Ovary (tissue), 9 donors: ENCODE results near the gene PCDHGA1. TPM values are rescaled to one million over a fixed set of nuclear protein-coding genes. Genes with fewer than 3 reads are reported as not detected.

Experiments
- DNase-seq, 5 donors: peaks; one replicate each; pipeline ENCODE4 v3.0.0-alpha.2; 2019 to 2020
- H3K27ac ChIP-seq, 2 donors: fragments of 200-600 bp; one replicate each; pipeline versions ENCODE4 v1.5.1 to v1.8.0; 2019 to 2022
- H3K27me3 ChIP-seq: fragments of 200-600 bp; one replicate; pipeline ENCODE4 v1.8.0; 2022
- H3K36me3 ChIP-seq: fragments of 200-600 bp; sonication (generic); one replicate; pipeline ENCODE4 v1.5.1; 2019
- H3K4me1 ChIP-seq: one replicate; pipeline ENCODE4 v1.8.1; 2013; ENCODE audit warnings: mild to moderate bottlenecking, moderate library complexity; ENCODE audit not compliant: insufficient read depth
- H3K4me3 ChIP-seq: fragments of 200-600 bp; sonication (generic); one replicate; pipeline ENCODE4 v1.5.1; 2017
- H3K9me3 ChIP-seq, 2 donors: fragments of 200-600 bp in 1 of 2; sonication (generic) in 1 of 2; one replicate each; pipeline versions ENCODE4 v1.5.1 to v1.8.1; 2013 to 2019; ENCODE audit warnings: mild to moderate bottlenecking in 1 of 2, moderate library complexity in 1 of 2
- EP300 ChIP-seq: sonication (generic); formaldehyde crosslinking; IDR thresholded peaks from one replicate; pipeline ENCODE4 v1.6.1; 2017; ENCODE audit warnings: antibody characterized with exemption
- POLR2A ChIP-seq: fragments of 450-650 bp; IDR thresholded peaks from one replicate; pipeline ENCODE4 v1.6.1; 2017; ENCODE audit warnings: antibody characterized with exemption, mild to moderate bottlenecking, moderate library complexity
- WGBS, 3 donors: extraction: QIAGEN DNeasy Blood & Tissue Kit in 1 of 3; methylation state at CpG; one replicate each; pipeline versions ENCODE4 v1.1.5 to v1.1.7; 2013 to 2017; 5-methylcytosine and 5-hydroxymethylcytosine counted together
- intact Hi-C, 4 donors: fragments of 100-400 bp; cut with DNase I; formaldehyde crosslinking; loops; one replicate each; pipeline versions ENCODE4 v1.11.0 to v1.15.1; 2022 to 2023
- polyA plus RNA-seq, 2 donors: library from polyadenylated mRNA; stranded (reverse); fragments of 200-250 nt in 1 of 2; fragments of 350-450 nt in 1 of 2; fragmentation: Illumina TruSeq in 1 of 2; extraction: RNeasy Lipid Tissue Mini Kit (QIAGEN cat#74804) in 1 of 2; gene quantifications; one replicate each; pipeline ENCODE4 v1.2.3, GENCODE V29; 2013 to 2014
- total RNA-seq, 7 donors: library from RNA; depleted of rRNA in 2 of 7; stranded (reverse); fragments of >200 nt in 2 of 7; fragmentation: NEBNext Ultra II Directional in 3 of 7; extraction: Animal tissue kit (Norgen Biotek cat#: 25700) in 3 of 7; gene quantifications; one replicate each; pipeline versions ENCODE4 v1.1.0 to v1.2.4, GENCODE V29; 2016 to 2023
- TF ChIP-seq, protein P1 (sequence below), 3 donors: fragments of 450-650 bp in 2 of 3; fragments of 200-600 bp in 1 of 3; IDR thresholded peaks; one replicate each; pipeline versions ENCODE4 v1.5.1 to v1.8.0; 2016 to 2022; ENCODE audit warnings: antibody characterized with exemption in 3 of 3, mild to moderate bottlenecking in 1 of 3
- donor health status: DM: no; HTN: no; CAD: no; lungs with moderate emphysema.
- donor health status: DM: no; HTN: no; CAD: no.
- donor health status: Bipolar disorder and iron deficiency.
- donor health status: DM: yes; HTN: yes; CAD: no.
- donor health status: DM: no; HTN: no; CAD: no.
- donor health status: DM: yes; HTN: yes; CAD: no.

The PCDHGA1 gene
- total and polyA plus RNA-seq, 9 donors, result 0.29 to 2.8 (median 0.94) TPM

DNA sequence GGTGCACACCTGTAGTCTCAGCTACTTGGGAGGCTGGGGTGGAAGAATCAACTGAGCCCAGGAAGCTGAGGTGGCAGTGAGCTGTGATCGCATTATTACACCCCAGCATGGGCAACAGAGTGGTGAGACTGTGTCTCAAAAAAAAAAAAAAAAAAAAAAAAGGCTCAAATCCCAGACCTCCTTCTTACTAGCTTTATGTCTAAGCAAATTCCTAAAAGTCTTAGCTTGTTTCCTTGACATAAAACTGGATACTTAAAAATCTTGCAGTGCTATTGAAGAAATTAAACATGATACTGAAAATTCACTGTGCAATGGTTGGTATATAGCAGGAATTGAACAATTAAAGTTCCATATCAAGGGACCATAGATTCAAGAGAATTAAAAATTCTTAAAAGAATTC, 203.6 kb downstream of the PCDHGA1 start:
- H3K36me3 ChIP-seq, result no peaks in the 10 kb centered on the region
- peaks cover 2% of the 10 kb centered on the region for H3K4me1 ChIP-seq
- intact Hi-C loops, result no loop called here
- DNase-seq, result no peak
- H3K27ac ChIP-seq, result no peak overlapping the region
- H3K4me3 ChIP-seq, result no peak overlapping the region
- no peaks in the 10 kb centered on the region for H3K27me3 ChIP-seq
- WGBS, 3 donors, result 95 to 100% (median 96%) methylated on average over 1 of the region's 1 CpG
- TF ChIP-seq POLR2A (no peak), EP300 (no peak)
- TF ChIP-seq, protein P1, sequence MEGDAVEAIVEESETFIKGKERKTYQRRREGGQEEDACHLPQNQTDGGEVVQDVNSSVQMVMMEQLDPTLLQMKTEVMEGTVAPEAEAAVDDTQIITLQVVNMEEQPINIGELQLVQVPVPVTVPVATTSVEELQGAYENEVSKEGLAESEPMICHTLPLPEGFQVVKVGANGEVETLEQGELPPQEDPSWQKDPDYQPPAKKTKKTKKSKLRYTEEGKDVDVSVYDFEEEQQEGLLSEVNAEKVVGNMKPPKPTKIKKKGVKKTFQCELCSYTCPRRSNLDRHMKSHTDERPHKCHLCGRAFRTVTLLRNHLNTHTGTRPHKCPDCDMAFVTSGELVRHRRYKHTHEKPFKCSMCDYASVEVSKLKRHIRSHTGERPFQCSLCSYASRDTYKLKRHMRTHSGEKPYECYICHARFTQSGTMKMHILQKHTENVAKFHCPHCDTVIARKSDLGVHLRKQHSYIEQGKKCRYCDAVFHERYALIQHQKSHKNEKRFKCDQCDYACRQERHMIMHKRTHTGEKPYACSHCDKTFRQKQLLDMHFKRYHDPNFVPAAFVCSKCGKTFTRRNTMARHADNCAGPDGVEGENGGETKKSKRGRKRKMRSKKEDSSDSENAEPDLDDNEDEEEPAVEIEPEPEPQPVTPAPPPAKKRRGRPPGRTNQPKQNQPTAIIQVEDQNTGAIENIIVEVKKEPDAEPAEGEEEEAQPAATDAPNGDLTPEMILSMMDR (IDR thresholded peaks at IDR 0.05), result no peak
- no peaks in the 10 kb centered on the region for H3K9me3 ChIP-seq

DNA sequence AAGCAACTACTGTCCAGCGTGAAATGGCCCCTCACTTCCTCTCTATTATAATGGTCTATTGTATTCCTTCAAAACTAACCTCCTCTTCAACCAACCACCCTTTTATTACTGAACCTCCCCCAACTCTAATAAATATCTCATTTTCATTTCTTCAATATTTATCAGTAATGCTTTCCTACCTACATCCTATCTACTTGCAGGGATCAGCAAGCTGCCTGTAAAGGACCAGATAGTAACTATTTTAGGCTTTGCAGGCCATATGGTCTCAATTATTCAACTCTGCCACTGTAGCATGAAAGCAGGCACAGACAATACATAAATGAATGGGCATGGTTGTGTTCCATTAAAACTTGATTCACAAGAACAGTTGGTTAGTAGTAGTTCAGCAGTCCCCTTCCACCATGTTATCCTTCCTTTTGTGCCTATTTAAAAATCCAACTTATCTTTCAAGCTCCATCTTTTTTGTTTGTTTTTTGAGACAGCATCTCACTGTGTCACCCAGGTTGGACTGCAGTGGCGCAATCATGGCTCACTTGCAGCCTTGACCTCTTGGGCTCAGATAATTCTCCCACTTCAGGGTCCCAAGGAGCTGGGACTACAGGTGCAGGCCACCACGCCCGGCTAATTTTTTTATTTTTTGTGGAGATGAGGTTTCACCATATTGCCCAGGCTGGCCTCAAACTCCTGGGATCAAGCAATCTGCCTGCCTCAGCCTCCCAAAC, 204.3 kb downstream of the PCDHGA1 start:
- peaks cover 2% of the 10 kb centered on the region for H3K4me1 ChIP-seq
- 95 to 98% (median 97%) methylated on average over 4 of the region's 4 CpGs for WGBS, 3 donors

DNA sequence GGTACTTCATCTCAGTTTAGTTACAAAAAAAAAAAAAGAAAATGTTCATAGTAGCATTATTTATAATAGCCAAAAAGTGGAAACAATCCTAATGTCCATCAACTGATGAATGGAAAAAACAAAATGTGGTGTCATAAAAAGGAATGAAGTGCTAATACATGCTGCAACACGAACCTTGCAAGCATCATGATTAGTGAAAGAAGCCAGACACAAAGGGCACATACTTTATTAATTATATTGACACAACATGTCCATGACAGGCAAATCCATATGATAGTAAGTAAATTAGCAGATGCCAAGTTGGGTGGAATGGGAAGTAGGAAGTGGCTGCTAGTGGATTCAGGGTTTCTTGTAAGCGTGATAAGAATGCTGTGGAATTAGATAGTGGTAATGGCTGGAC, 212.7 kb downstream of the PCDHGA1 start:
- WGBS, 3 donors, result 89 to 92% (median 91%) methylated on average over 2 of the region's 2 CpGs
- intact Hi-C loops, result no loop called here
- Histone ChIP-seq H3K4me1 (no peaks in the 10 kb centered on the region), H3K9me3 (peaks cover 0 to 4% of the 10 kb centered on the region in 2 donors), H3K36me3 (no peaks in the 10 kb centered on the region), H3K27me3 (no peaks in the 10 kb centered on the region), H3K4me3 (no peak overlapping the region), H3K27ac (no peak overlapping the region)
- no peak for DNase-seq
- TF ChIP-seq EP300 (no peak), POLR2A (no peak)
- TF ChIP-seq, protein P1 (IDR thresholded peaks at IDR 0.05), result no peak

More for the DNA sequence above, 204.3 kb downstream of the PCDHGA1 start:
- no peak for DNase-seq
- intact Hi-C loops, result no loop called here
- H3K27ac ChIP-seq, result no peak overlapping the region
- H3K4me3 ChIP-seq, result no peak overlapping the region
- H3K36me3 ChIP-seq, result no peaks in the 10 kb centered on the region
- TF ChIP-seq EP300 (no peak), POLR2A (no peak)
- TF ChIP-seq, protein P1 (IDR thresholded peaks at IDR 0.05), result no peak
- H3K27me3 ChIP-seq, result no peaks in the 10 kb centered on the region
- no peaks in the 10 kb centered on the region for H3K9me3 ChIP-seq

- Histone ChIP-seq H3K27ac (no peak overlapping the region), H3K4me3 (no peak overlapping the region), H3K27me3 (no peaks in the 10 kb centered on the region), H3K9me3 (peaks cover 0 to 4% of the 10 kb centered on the region in 2 donors), H3K36me3 (no peaks in the 10 kb centered on the region), H3K4me1 (no peaks in the 10 kb centered on the region)
- intact Hi-C loops, result no loop called here
- no peak for DNase-seq
- no peak for TF ChIP-seq POLR2A
- TF ChIP-seq EP300, result no peak
- TF ChIP-seq, protein P1 (IDR thresholded peaks at IDR 0.05), result no peak
- 97 to 100% (median 98%) methylated on average over 1 of the region's 1 CpG for WGBS, 3 donors
These were observed 217.2 kb downstream of the PCDHGA1 start for GRCh38 chr5:141547488-141547887.
